GM10847 (cell line): Measurements from ENCODE around the gene GFY.

Experiments used
- POLR2A ChIP-seq: IDR thresholded peaks from 2 replicates; pipeline ENCODE4 v1.6.1; 2011; ENCODE audit not compliant: insufficient read length; ENCODE audit errors: extremely low read depth

GFY gene

DNA sequence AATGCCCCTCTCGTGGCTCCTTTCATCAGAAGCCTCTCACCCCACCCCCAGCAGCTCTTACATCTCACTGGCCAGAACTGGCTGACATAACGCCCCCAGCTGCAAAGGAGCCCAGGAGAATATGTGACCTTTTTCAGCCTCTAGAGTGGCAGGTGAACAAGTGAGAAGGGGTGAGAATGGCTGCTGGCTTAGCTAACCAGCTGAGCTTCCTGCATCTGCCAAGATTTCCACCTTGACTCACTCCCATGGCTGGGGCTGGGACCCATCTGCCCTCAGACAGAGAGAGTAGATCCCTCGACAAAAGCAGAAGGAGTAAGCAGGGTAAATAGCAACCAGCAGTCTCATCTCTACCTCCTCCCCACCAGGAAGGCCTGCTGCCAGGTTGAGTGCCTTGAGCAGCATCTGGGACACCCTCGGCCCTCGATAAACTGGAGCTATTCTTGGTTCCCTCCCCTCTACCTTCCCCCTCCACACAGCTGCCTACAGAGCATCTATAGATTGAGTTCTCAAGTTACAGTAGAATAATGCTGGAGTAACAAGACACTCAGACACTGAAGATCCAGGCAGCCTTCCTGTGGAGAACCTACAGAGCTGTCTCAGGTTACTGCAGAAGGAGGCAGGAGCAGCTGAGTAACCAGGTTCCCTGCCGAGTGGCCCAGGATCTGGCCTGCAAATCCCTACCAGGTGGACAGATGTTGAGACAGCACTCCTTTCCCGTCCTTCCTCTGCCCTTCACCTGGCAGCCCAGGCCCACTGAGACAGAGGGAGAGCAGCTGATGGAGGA lies 21.6 kb upstream of the GFY start:
- TF ChIP-seq POLR2A = no peak

DNA sequence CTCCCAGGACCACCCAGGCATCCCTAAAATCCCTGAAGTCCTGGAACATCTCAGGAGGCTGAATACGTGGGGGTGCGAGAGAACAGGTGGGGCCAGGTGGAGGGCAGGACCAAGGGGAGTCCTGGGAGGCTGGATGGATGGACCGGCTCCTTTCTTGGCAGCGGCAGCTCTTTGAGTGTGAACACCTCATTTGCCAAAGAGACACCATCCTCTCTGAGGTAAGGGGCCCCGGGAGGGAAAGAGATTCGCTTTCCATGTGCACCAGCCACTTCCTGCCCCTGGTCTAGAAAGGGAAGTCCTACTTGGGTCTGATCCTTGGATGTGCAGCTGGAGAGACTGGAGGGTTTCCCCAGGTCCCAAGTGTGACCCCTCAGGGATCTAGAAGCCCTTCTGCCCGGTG lies 18.1 kb upstream of the GFY start:
- TF ChIP-seq POLR2A = no peak

DNA sequence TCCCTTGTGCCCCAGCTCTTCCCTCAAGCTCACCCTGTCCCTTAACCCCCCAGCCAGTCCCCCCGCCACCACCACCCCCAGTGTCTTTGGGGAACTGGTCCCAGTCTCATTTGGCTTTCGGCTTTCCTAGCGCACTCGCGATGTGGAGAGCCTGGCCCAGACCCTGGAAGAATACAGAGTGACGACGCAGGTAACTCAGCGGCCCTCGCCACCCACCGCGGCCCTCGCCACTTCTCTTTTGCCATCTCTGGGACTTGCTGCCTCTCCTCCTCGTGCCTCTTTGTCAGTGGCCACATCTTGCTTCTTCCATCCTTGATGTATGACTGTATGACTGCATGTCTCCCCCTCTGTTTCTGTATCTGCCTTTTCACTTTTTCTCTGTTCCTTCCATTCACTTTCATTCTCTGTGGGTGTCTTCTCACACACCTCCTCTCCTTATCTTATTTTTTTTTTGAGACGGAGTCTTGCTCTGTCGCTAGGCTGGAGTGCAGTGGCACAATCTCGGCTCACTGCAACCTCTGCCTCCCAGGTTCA lies 17.6 kb upstream of the GFY start:
- TF ChIP-seq POLR2A = no peak

DNA sequence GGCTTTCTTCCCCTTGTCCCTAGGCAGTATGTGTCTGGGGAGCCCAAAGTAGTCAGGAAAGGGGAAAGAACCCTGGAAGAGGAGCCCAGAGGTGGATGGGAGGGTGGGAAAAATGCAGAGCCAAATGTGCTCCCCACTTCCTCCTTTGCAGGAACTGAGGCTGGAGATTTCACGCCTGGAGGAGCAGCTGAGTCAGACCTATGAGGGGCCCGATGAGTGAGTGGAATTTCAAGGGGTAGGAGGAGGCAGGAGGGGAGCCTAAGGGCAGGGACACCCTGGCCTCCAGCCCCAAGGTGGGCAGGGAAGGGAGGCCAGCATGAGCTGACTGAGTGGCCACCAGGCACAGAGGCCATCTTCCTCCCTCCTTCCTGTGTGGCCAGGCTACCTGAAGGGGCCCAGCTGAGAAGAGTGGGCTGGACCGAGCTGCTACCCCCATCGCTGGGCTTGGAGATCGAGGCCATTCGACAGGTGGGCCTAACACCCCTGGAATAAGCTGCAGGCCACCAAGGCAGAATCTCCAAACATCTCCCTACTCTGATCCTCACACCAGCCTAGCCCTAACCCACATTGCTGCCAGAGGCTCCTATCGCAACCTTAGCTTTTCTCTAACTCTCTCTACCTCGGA lies 16.3 kb upstream of the GFY start:
- TF ChIP-seq POLR2A = no peak

DNA sequence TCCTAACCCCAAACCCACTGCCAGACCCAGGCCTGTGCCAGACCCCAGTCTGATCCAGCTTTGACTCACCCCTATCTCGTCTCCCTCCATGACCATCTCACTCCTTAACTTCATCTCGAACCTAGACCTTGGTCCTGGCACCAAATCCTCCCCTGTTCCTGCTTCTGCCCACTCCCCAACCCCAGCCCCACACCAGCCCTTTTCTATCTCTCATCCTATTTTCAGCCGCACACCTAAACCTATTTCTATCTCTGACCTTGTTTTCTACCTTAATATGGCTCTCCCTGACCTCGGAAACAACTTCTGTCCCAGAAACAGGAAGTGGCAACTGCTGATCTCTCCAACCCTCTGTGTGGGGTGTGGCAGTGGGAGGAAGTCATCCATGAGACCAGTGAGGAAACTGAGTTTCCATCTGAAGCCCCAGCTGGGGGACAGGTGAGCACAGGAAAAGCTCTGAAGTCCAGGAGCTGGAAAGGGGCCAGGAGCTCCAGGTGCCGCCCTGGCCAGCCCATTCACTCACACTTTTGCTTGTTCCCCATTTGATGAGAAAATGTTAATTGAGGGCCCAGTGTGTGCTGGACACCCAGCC lies 15.7 kb upstream of the GFY start:
- TF ChIP-seq POLR2A = no peak

DNA sequence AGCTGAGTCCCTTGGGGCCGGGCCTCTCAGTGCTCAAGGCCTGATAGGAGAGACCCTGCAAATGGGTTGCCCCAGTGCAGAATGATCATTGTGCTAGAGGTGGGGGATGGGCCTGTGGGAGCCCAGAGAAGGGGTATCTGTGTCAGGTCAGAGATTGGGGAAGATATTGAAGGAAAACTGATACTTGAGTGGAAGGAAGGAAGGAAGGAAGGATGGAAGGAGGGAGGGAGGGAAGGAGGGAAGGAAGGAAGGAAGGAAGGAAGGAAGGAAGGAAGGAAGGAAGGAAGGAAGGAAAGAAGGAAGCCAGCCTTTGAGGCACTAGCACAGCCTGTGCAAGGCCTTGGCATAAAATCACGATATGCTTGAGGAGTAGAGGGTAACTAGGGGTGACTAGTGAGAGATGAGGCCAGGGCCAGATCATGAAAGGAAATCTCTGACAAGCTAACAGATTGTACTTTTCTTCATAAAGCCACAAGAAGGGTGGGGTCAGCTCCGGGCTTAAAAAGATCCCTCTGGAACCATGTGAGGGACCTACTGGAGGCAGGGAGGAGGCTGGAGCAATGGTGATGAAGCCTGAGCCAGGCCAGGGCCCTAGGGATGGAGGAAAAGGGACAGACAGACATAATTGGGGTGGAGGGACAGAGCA lies 13.4 kb upstream of the GFY start:
- no peak for TF ChIP-seq POLR2A

DNA sequence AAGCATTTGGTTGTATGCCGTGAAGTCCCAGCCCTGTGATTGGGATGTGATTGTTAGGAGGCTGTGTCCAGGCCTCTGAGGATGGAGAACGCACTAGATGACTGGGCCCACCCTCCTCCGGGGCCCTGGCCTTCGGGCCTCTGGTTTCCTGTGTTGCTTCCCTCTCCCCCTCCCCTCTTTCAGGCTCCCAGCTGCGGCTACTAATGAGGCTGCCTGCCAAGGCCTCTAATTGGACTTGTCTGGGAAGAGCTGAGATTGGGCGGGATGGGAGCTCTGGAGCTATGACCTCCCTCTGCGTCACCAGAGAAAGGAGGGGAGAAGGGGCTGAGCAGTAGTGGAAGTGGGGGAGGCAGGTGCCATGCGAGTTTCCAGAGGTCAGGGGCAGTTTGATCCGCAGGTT lies 11.8 kb upstream of the GFY start:
- TF ChIP-seq POLR2A = no peak

DNA sequence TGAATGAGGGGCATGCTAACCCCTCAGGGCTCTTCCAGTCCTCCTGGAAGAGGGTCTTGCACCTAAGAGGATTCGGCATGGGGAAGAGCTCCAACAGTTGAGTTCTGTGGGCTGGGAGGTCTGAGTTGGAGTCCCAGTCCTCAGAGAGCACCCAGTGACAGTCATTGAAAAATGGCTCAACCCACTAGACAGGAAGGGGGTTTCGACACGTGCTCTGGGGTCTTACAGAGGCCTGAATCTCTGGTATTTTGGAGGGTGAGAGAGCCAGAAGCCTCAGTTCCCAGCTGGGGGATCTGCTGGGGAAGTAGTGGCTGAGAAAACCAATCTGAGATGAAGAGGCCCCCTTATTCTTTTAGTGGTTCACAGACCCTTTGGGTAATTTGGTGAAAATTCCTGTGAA lies 10.9 kb upstream of the GFY start:
- no peak for TF ChIP-seq POLR2A

DNA sequence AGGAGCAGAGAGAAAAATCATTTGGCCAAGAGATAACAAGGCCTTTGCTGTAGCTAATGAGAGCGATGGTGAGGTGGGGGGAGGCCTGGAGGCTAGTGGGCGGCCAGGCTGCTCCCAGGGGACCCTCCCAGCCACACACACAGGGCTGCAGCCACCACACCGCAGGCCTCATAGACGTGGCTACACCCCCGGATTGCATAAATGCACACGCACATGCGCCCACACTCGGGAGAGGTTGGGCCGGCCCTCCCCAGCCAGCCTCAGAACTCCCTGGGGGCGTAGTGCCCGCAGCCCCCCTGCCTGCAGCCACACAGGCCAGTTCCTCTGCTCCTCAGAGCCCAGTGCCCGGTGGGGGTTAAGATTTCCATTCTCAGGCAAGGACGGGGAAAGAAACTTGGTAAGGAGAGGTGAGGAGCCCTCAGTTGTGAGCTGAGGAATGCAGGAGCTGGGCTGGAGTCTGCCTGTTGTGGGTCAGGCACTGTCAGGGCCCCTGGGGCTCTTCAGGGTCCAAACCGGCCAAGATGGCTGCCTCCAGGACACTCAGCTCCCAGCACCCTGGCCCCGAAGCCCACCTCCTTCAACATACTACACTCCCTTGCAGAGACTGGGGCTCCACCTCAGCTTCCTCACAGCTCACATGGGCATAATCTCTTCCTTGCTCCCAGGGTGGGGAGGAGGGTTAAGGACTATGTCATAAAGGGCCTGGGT lies 9.9 kb upstream of the GFY start:
- no peak for TF ChIP-seq POLR2A

DNA sequence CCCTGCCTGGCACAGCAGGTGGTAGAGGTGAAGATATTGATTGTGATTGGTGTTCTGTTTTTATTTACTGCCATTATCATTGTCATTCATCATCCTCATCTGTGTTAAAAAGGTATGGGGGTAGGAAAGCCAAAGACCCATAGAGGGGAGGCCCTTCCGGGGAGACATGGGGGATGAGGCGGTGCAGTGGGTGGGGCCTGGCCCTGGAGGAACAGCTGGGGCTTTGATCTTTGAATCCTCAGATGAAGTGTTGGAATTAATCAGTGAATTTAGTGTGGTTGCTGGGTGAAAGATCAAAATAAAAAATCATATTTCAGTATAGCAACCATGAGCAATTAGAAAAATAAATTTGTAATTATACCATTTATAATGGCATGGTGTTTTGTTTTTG lies 9.4 kb upstream of the GFY start:
- no peak for TF ChIP-seq POLR2A

DNA sequence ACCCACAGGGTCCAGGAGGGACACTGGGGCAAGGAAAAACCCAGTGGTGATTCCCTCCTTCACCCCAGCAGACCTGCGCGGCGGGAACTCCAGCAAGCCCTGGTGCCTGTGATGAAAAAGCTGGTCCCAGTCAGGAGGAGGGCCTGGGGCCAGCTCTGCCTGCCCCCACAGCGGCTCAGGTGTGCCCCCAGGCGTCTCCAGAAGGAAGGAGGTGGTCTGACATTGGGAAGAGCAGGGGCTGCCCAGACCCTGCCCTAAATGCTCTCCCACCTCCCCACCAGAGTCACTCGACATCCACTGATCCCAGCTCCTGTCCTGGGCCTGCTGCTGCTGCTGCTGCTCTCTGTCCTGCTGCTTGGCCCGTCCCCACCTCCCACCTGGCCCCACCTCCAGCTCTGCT lies 8.1 kb upstream of the GFY start:
- TF ChIP-seq POLR2A = no peak

DNA sequence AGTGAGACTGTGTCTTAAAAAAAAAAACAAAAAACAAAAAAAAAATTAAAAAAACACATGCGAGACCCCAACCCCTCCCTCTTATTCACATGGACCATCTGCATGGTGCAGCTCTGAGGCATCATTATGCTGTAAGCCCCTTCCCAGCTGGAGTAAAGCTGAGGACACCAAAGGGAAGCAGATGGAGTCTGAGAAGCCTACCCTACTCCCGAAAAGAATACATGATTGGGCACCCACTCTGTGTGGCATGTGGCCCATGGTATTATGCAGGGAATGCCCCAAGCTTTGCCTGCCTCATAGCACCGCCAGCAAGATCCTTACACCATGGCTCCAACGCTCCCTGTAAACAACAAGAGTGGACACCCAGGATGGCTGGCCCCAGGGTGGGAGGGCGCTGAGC lies 6.7 kb upstream of the GFY start:
- TF ChIP-seq POLR2A = no peak

DNA sequence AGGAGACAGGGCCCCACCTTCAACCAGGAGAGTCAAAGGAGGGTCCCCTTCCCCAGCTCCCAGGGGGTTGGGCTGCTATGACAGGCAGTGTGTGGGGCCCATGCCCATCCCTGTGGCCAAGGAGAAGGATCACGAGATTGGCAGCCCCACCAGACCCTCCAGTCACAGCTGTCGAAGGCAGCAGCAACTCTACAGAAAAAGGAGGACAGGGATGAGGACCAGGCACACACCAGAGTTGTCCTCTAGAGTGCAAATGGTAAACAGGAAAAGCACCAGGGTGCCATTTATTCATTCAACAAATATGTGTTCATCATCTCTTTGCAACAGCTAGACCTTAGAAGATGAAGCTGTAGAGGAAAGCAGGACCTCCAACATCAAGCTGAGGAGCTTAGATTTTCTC lies 6.0 kb upstream of the GFY start:
- no peak for TF ChIP-seq POLR2A

DNA sequence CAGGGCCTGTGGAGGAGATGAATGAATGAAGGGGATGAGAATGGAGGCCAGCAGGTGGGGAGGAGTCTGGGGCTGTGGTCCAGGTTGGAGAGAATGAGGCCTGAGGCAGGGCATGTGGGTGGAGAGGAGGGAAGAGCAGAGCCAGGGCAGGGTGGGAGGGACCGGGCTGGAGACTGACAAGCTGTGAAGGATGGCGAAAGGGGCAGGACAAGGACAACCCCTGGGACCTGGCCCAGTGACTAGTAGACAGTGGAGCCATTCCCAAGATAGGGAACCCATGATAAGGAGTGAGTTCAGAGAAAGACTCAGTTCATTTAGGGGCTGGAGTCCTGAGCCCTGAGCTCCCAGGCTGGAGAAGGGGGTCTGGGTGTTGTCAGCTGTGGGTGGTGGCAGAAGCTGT lies 5.0 kb upstream of the GFY start:
- TF ChIP-seq POLR2A = no peak
